Measurements from ENCODE around the gene ADRA2C. TPM values are rescaled to one million over a fixed set of nuclear protein-coding genes. Genes with fewer than 3 reads are reported as not detected.
A peak's percentile ranks its signal among the peaks of the same experiment; 100 is the strongest.

Gene ADRA2C
- total RNA-seq, 3 donors from 2014 or later = not detected

GRCh38 chr4:3760841-3761240, 5.3 kb upstream of the ADRA2C start:
- Mint-ChIP-seq H3K4me1 (ENCODE audit: low read depth) (no peaks in the 10 kb centered on the region), H3K27me3 (ENCODE audit: low read depth) (peaks cover 19% of the 10 kb centered on the region), H3K36me3 (ENCODE audit: insufficient read depth) (no peaks in the 10 kb centered on the region), H3K9me3 (no peaks in the 10 kb centered on the region), H3K4me3 (no peak overlapping the region)
- no peak for ATAC-seq
- DNase-seq = no peak

- Mint-ChIP-seq H3K27me3 (ENCODE audit: low read depth) (peaks cover 25% of the 10 kb centered on the region), H3K4me1 (ENCODE audit: low read depth) (peaks cover 5% of the 10 kb centered on the region), H3K9me3 (no peaks in the 10 kb centered on the region), H3K4me3 (no peak overlapping the region), H3K36me3 (ENCODE audit: insufficient read depth) (no peaks in the 10 kb centered on the region)
- ATAC-seq (no peak), DNase-seq (no peak)
These were observed 3.9 kb upstream of the ADRA2C start for GRCh38 chr4:3762264-3762663.

- no peak overlapping the region for H3K4me3 Mint-ChIP-seq
- no peaks in the 10 kb centered on the region for H3K36me3 Mint-ChIP-seq (ENCODE audit: insufficient read depth)
- H3K27me3 Mint-ChIP-seq (ENCODE audit: low read depth) = peaks cover 29% of the 10 kb centered on the region
- peaks cover 8% of the 10 kb centered on the region for H3K4me1 Mint-ChIP-seq (ENCODE audit: low read depth)
- no peaks in the 10 kb centered on the region for H3K9me3 Mint-ChIP-seq
- DNase-seq (no peak), ATAC-seq (no peak)
These were observed 3.2 kb upstream of the ADRA2C start for GRCh38 chr4:3762753-3763549.

- DNase-seq (no peak), ATAC-seq (peak; percentile 38 to 50)
- Mint-ChIP-seq H3K27me3 (ENCODE audit: low read depth) (peaks cover 49% of the 10 kb centered on the region), H3K4me3 (no peak overlapping the region), H3K4me1 (ENCODE audit: low read depth) (peaks cover 8% of the 10 kb centered on the region), H3K36me3 (ENCODE audit: insufficient read depth) (no peaks in the 10 kb centered on the region), H3K9me3 (no peaks in the 10 kb centered on the region)
These were observed 732 bp upstream of the ADRA2C start for GRCh38 chr4:3765271-3766035.

- DNase-seq = no peak
- ATAC-seq = no peak
- H3K9me3 Mint-ChIP-seq = no peaks in the 10 kb centered on the region
- peaks cover 56% of the 10 kb centered on the region for H3K27me3 Mint-ChIP-seq (ENCODE audit: low read depth)
- H3K36me3 Mint-ChIP-seq (ENCODE audit: insufficient read depth) = no peaks in the 10 kb centered on the region
- peaks cover 8% of the 10 kb centered on the region for H3K4me1 Mint-ChIP-seq (ENCODE audit: low read depth)
- peak overlapping the region; percentile 54 for H3K4me3 Mint-ChIP-seq
These were observed 792 bp downstream of the ADRA2C start for GRCh38 chr4:3766785-3767569.

- Mint-ChIP-seq H3K9me3 (no peaks in the 10 kb centered on the region), H3K36me3 (ENCODE audit: insufficient read depth) (no peaks in the 10 kb centered on the region), H3K4me3 (no peak overlapping the region), H3K4me1 (ENCODE audit: low read depth) (peaks cover 8% of the 10 kb centered on the region), H3K27me3 (ENCODE audit: low read depth) (peaks cover 56% of the 10 kb centered on the region)
- ATAC-seq (no peak), DNase-seq (no peak)
These were observed 1.5 kb downstream of the ADRA2C start for GRCh38 chr4:3767570-3768288.

- no peaks in the 10 kb centered on the region for H3K9me3 Mint-ChIP-seq
- DNase-seq (no peak), ATAC-seq (no peak)
- H3K27me3 Mint-ChIP-seq (ENCODE audit: low read depth) = peaks cover 52% of the 10 kb centered on the region
- H3K4me3 Mint-ChIP-seq = no peak overlapping the region
- H3K4me1 Mint-ChIP-seq (ENCODE audit: low read depth) = peaks cover 8% of the 10 kb centered on the region
- H3K36me3 Mint-ChIP-seq (ENCODE audit: insufficient read depth) = no peaks in the 10 kb centered on the region
These were observed 2.9 kb downstream of the ADRA2C start for GRCh38 chr4:3768842-3769641.

- Mint-ChIP-seq H3K4me1 (ENCODE audit: low read depth) (peaks cover 8% of the 10 kb centered on the region), H3K9me3 (no peaks in the 10 kb centered on the region), H3K27me3 (ENCODE audit: low read depth) (peaks cover 46% of the 10 kb centered on the region), H3K4me3 (no peak overlapping the region), H3K36me3 (ENCODE audit: insufficient read depth) (no peaks in the 10 kb centered on the region)
- ATAC-seq (no peak), DNase-seq (no peak)
These were observed 3.5 kb downstream of the ADRA2C start for GRCh38 chr4:3769642-3770184.

GRCh38 chr4:3770323-3771163, 4.4 kb downstream of the ADRA2C start:
- no peak for ATAC-seq
- DNase-seq = no peak
- H3K9me3 Mint-ChIP-seq = no peaks in the 10 kb centered on the region
- no peak overlapping the region for H3K4me3 Mint-ChIP-seq
- no peaks in the 10 kb centered on the region for H3K36me3 Mint-ChIP-seq (ENCODE audit: insufficient read depth)
- H3K4me1 Mint-ChIP-seq (ENCODE audit: low read depth) = peaks cover 8% of the 10 kb centered on the region
- H3K27me3 Mint-ChIP-seq (ENCODE audit: low read depth) = peaks cover 40% of the 10 kb centered on the region

- no peak for DNase-seq
- no peaks in the 10 kb centered on the region for H3K36me3 Mint-ChIP-seq (ENCODE audit: insufficient read depth)
- H3K4me1 Mint-ChIP-seq (ENCODE audit: low read depth) = peaks cover 8% of the 10 kb centered on the region
- H3K4me3 Mint-ChIP-seq = no peak overlapping the region
- ATAC-seq = no peak
- H3K9me3 Mint-ChIP-seq = no peaks in the 10 kb centered on the region
- peaks cover 40% of the 10 kb centered on the region for H3K27me3 Mint-ChIP-seq (ENCODE audit: low read depth)
These were observed 5.1 kb downstream of the ADRA2C start for GRCh38 chr4:3771164-3771809.

- no peaks in the 10 kb centered on the region for H3K36me3 Mint-ChIP-seq (ENCODE audit: insufficient read depth)
- no peak overlapping the region for H3K4me3 Mint-ChIP-seq
- peaks cover 36% of the 10 kb centered on the region for H3K27me3 Mint-ChIP-seq (ENCODE audit: low read depth)
- peaks cover 4% of the 10 kb centered on the region for H3K4me1 Mint-ChIP-seq (ENCODE audit: low read depth)
- ATAC-seq = no peak
- DNase-seq = no peak
- no peaks in the 10 kb centered on the region for H3K9me3 Mint-ChIP-seq
These were observed 5.8 kb downstream of the ADRA2C start for GRCh38 chr4:3771939-3772495.

- no peaks in the 10 kb centered on the region for H3K36me3 Mint-ChIP-seq (ENCODE audit: insufficient read depth)
- peaks cover 33% of the 10 kb centered on the region for H3K27me3 Mint-ChIP-seq (ENCODE audit: low read depth)
- DNase-seq = no peak
- ATAC-seq = no peak
- no peaks in the 10 kb centered on the region for H3K9me3 Mint-ChIP-seq
- H3K4me1 Mint-ChIP-seq (ENCODE audit: low read depth) = peaks cover 2% of the 10 kb centered on the region
- H3K4me3 Mint-ChIP-seq = no peak overlapping the region
These were observed 6.4 kb downstream of the ADRA2C start for GRCh38 chr4:3772632-3773031.
